Body of pancreas (tissue), 4 donors: ENCODE measurements around the gene MLN.

ENCODE experiments used
- CTCF ChIP-seq, 7 experiments: fragments of 450-650 bp in 4 of 7; fragments of 200-600 bp in 3 of 7; sonication (generic) in 3 of 7; IDR thresholded peaks; one replicate each; pipeline ENCODE4 v1.5.1; 2016 to 2019; ENCODE audit warnings: antibody characterized with exemption in 7 of 7
- POLR2A ChIP-seq, 3 donors: fragments of 450-650 bp; IDR thresholded peaks; one replicate each; pipeline ENCODE4 v1.6.1; 2016; ENCODE audit warnings: antibody characterized with exemption in 3 of 3, mild to moderate bottlenecking in 2 of 3

- no peak for TF ChIP-seq CTCF (IDR thresholded peaks at IDR 0.05)
- TF ChIP-seq POLR2A (IDR thresholded peaks at IDR 0.05): no peak
Measured at GRCh38 chr6:33770124-33770832, 33.5 kb downstream of the MLN start.
